ENCODE results near the gene RARS1.

RARS1 gene

GRCh38 chr5:168477060-168477459 is 9.2 kb upstream of the RARS1 start:
- H3K4me3 ChIP-seq (ENCODE audit: low read depth, low read length) = no peak overlapping the region
- no peak for TF ChIP-seq CTCF (IDR thresholded peaks at IDR 0.05; ENCODE audit: borderline replicate concordance, insufficient read depth, low read depth, low read length)

GRCh38 chr5:168479166-168479565 is 7.1 kb upstream of the RARS1 start:
- no peak overlapping the region for H3K4me3 ChIP-seq (ENCODE audit: low read depth, low read length)
- TF ChIP-seq CTCF (IDR thresholded peaks at IDR 0.05; ENCODE audit: borderline replicate concordance, insufficient read depth, low read depth, low read length) = no peak

GRCh38 chr5:168480601-168481000 is 5.7 kb upstream of the RARS1 start:
- TF ChIP-seq CTCF (IDR thresholded peaks at IDR 0.05; ENCODE audit: borderline replicate concordance, insufficient read depth, low read depth, low read length) = no peak

GRCh38 chr5:168481330-168481788 is 4.9 kb upstream of the RARS1 start:
- no peak overlapping the region for H3K4me3 ChIP-seq (ENCODE audit: low read depth, low read length)
- TF ChIP-seq CTCF (IDR thresholded peaks at IDR 0.05; ENCODE audit: borderline replicate concordance, insufficient read depth, low read depth, low read length) = no peak

More at GRCh38 chr5:168480601-168481000, 5.7 kb upstream of the RARS1 start:
- H3K4me3 ChIP-seq (ENCODE audit: low read depth, low read length) = no peak overlapping the region

GRCh38 chr5:168482361-168482760 is 3.9 kb upstream of the RARS1 start:
- H3K4me3 ChIP-seq (ENCODE audit: low read depth, low read length) = no peak overlapping the region
- TF ChIP-seq CTCF (IDR thresholded peaks at IDR 0.05; ENCODE audit: borderline replicate concordance, insufficient read depth, low read depth, low read length) = no peak

GRCh38 chr5:168489059-168489458 is 2.8 kb downstream of the RARS1 start:
- no peak for TF ChIP-seq CTCF (IDR thresholded peaks at IDR 0.05; ENCODE audit: borderline replicate concordance, insufficient read depth, low read depth, low read length)
- H3K4me3 ChIP-seq (ENCODE audit: low read depth, low read length) = no peak overlapping the region

GRCh38 chr5:168494057-168494555 is 7.8 kb downstream of the RARS1 start:
- no peak overlapping the region for H3K4me3 ChIP-seq (ENCODE audit: low read depth, low read length)
- TF ChIP-seq CTCF (IDR thresholded peaks at IDR 0.05; ENCODE audit: borderline replicate concordance, insufficient read depth, low read depth, low read length) = no peak
